ENCODE data around the gene TMEM92.
"Not testable (repeated sequence)": the region's sequence is repeated elsewhere in the genome, so short reads cannot be mapped to it uniquely, and the experiment has no call there.

TMEM92 gene

GRCh38 chr17:50311483-50311882 lies 37.2 kb downstream of the TMEM92 start:
- Mint-ChIP-seq H3K27me3 (ENCODE audit: low read depth) (peaks cover 8% of the 10 kb centered on the region), H3K9me3 (peaks cover 4% of the 10 kb centered on the region), H3K4me3 (no peak overlapping the region), H3K27ac (peak overlapping the region in 1 of 3 experiments; percentile 33), H3K36me3 (ENCODE audit: low read depth) (no peaks in the 10 kb centered on the region), H3K4me1 (peaks cover 30% of the 10 kb centered on the region)
- no peak for TF ChIP-seq CTCF (IDR thresholded peaks at IDR 0.05; ENCODE audit: unreplicated experiment in 3 of 3)

GRCh38 chr17:50312308-50312707 lies 38.0 kb downstream of the TMEM92 start:
- no peak for TF ChIP-seq CTCF (IDR thresholded peaks at IDR 0.05; ENCODE audit: unreplicated experiment in 3 of 3)
- H3K36me3 Mint-ChIP-seq (ENCODE audit: low read depth): no peaks in the 10 kb centered on the region
- no peak overlapping the region for H3K4me3 Mint-ChIP-seq
- H3K9me3 Mint-ChIP-seq: peaks cover 4% of the 10 kb centered on the region
- H3K4me1 Mint-ChIP-seq: peaks cover 29% of the 10 kb centered on the region
- H3K27ac Mint-ChIP-seq: no peak overlapping the region
- H3K27me3 Mint-ChIP-seq (ENCODE audit: low read depth): peaks cover 8% of the 10 kb centered on the region

GRCh38 chr17:50314456-50315011 lies 40.3 kb downstream of the TMEM92 start:
- Mint-ChIP-seq H3K27me3 (ENCODE audit: low read depth) (peaks cover 8% of the 10 kb centered on the region), H3K27ac (peak overlapping the region in 1 of 3 experiments; percentile 67), H3K4me3 (no peak overlapping the region), H3K4me1 (peaks cover 29% of the 10 kb centered on the region), H3K9me3 (peaks cover 4% of the 10 kb centered on the region), H3K36me3 (ENCODE audit: low read depth) (no peaks in the 10 kb centered on the region)
- TF ChIP-seq CTCF (IDR thresholded peaks at IDR 0.05; ENCODE audit: unreplicated experiment in 3 of 3): no peak

- peaks cover 5% of the 10 kb centered on the region for H3K27me3 Mint-ChIP-seq (ENCODE audit: low read depth)
- TF ChIP-seq CTCF (IDR thresholded peaks at IDR 0.05; ENCODE audit: unreplicated experiment in 3 of 3): no peak
Measured at GRCh38 chr17:50316016-50316587, 41.8 kb downstream of the TMEM92 start.

GRCh38 chr17:50316660-50317059 lies 42.4 kb downstream of the TMEM92 start:
- H3K9me3 Mint-ChIP-seq; H3K36me3 Mint-ChIP-seq (ENCODE audit: low read depth); H3K27ac Mint-ChIP-seq; H3K4me3 Mint-ChIP-seq; H3K27me3 Mint-ChIP-seq (ENCODE audit: low read depth): not testable (repeated sequence)
- peaks cover 23% of the 10 kb centered on the region for H3K4me1 Mint-ChIP-seq

More at GRCh38 chr17:50316016-50316587, 41.8 kb downstream of the TMEM92 start:
- H3K36me3 Mint-ChIP-seq (ENCODE audit: low read depth): no peaks in the 10 kb centered on the region
- H3K4me1 Mint-ChIP-seq: peaks cover 21% of the 10 kb centered on the region
- H3K4me3 Mint-ChIP-seq: no peak overlapping the region
- H3K27ac Mint-ChIP-seq: peak overlapping the region in 2 of 3 experiments; percentile 60 to 71
- peaks cover 4% of the 10 kb centered on the region for H3K9me3 Mint-ChIP-seq

- Mint-ChIP-seq H3K27me3 (ENCODE audit: low read depth) (no peaks in the 10 kb centered on the region), H3K36me3 (ENCODE audit: low read depth) (no peaks in the 10 kb centered on the region), H3K4me3 (no peak overlapping the region), H3K4me1 (peaks cover 25% of the 10 kb centered on the region), H3K9me3 (peaks cover 4% of the 10 kb centered on the region), H3K27ac (no peak overlapping the region)
- TF ChIP-seq CTCF (IDR thresholded peaks at IDR 0.05; ENCODE audit: unreplicated experiment in 3 of 3): no peak
Measured at GRCh38 chr17:50317121-50317520, 42.9 kb downstream of the TMEM92 start.

Measured in nephron (organoid).